Progenitor cell of endocrine pancreas (in vitro differentiated cells): ENCODE results near the gene CSTF2. TPM values are rescaled to one million over a fixed set of nuclear protein-coding genes. Genes with fewer than 3 reads are reported as not detected.

Experiments used
- DNase-seq: peaks from one replicate; pipeline ENCODE4 v3.0.0; 2021; ENCODE audit warnings: low spot score; ENCODE audit not compliant: unreplicated experiment
- H3K27ac Mint-ChIP-seq: 2 replicates; pipeline ENCODE4 v1.8.0; 2021; ENCODE audit warnings: mild to moderate bottlenecking, moderate library complexity, mixed read lengths
- H3K27me3 Mint-ChIP-seq: 2 replicates; pipeline ENCODE4 v1.8.0; 2021; ENCODE audit warnings: mixed read lengths
- H3K36me3 Mint-ChIP-seq: 2 replicates; pipeline ENCODE4 v1.8.0; 2022; ENCODE audit warnings: mixed read lengths; ENCODE audit not compliant: insufficient read depth
- H3K4me1 Mint-ChIP-seq: 2 replicates; pipeline ENCODE4 v1.8.0; 2021; ENCODE audit warnings: low read depth, mixed read lengths
- H3K4me3 Mint-ChIP-seq: 2 replicates; pipeline ENCODE4 v1.8.0; 2021; ENCODE audit warnings: low read depth, mild to moderate bottlenecking, moderate library complexity, mixed read lengths
- H3K9me3 Mint-ChIP-seq: 2 replicates; pipeline ENCODE4 v1.8.0; 2021; ENCODE audit warnings: low read depth, mixed read lengths
- CTCF ChIP-seq: fragments of 200-600 bp; sonication (generic); IDR thresholded peaks from one replicate; pipeline ENCODE4 v1.5.0; 2021; ENCODE audit warnings: antibody characterized with exemption, mild to moderate bottlenecking; ENCODE audit not compliant: unreplicated experiment
- total RNA-seq: library from RNA; stranded (reverse); gene quantifications from 2 replicates; pipeline ENCODE4 v1.2.1, GENCODE V29; 2021

CSTF2 gene
- total RNA-seq, 1 donor from 2014 or later: 22.7 TPM

DNA sequence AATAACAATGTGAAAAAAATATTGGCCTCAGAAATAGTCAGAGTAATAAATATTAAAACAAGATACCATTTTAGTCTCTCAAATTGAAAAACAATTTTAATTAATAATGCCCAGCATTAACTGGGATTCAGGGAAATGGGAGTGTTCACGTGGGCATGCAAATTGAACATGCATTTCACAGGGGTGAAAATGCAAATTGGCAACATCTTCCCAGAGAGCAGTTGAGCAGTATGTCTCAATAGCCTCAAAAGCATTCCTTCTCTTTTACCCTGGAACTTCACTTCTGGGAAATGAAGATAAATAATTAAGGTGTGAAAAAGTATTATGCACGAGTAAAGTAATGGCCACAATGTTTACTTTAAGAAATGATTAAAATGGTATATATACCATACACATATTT, 32.6 kb downstream of the CSTF2 start:
- H3K36me3 Mint-ChIP-seq: no peaks in the 10 kb centered on the region

DNA sequence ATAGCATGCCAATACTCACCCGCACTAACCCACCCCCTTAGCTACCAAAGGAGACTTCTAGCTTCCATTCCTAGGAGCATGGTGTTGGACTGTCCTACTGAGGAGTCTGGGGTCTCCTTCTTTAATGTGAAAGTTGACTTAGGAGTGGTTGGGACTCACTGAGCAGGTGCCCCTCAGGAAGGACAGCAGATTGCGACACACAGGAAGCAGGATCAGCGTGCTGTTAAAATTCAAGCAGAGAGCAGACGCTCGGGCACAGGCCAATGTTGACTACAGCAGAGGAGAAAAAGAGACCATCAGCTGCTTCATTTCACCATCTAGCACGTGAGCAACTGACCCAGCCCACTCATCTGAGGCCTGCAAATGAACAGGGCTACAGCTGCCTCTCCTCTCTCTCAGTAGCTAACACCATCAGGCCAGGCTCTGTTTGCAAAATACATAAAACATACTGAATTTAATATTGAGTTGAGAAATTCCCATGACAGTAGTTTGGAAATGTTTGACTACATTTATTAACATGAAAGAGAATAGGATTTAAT, 43.2 kb downstream of the CSTF2 start:
- Mint-ChIP-seq H3K27me3 (no peaks in the 10 kb centered on the region), H3K27ac (no peak overlapping the region), H3K36me3 (no peaks in the 10 kb centered on the region), H3K4me3 (no peak overlapping the region), H3K4me1 (no peaks in the 10 kb centered on the region), H3K9me3 (peaks cover 11% of the 10 kb centered on the region)
- TF ChIP-seq CTCF: no peak
- no peak for DNase-seq

More for the DNA sequence above, 32.6 kb downstream of the CSTF2 start:
- H3K27me3 Mint-ChIP-seq: no peaks in the 10 kb centered on the region
- H3K9me3 Mint-ChIP-seq: peaks cover 22% of the 10 kb centered on the region
- no peak for TF ChIP-seq CTCF
- no peak overlapping the region for H3K4me3 Mint-ChIP-seq
- no peaks in the 10 kb centered on the region for H3K4me1 Mint-ChIP-seq
- DNase-seq: no peak
- no peak overlapping the region for H3K27ac Mint-ChIP-seq

DNA sequence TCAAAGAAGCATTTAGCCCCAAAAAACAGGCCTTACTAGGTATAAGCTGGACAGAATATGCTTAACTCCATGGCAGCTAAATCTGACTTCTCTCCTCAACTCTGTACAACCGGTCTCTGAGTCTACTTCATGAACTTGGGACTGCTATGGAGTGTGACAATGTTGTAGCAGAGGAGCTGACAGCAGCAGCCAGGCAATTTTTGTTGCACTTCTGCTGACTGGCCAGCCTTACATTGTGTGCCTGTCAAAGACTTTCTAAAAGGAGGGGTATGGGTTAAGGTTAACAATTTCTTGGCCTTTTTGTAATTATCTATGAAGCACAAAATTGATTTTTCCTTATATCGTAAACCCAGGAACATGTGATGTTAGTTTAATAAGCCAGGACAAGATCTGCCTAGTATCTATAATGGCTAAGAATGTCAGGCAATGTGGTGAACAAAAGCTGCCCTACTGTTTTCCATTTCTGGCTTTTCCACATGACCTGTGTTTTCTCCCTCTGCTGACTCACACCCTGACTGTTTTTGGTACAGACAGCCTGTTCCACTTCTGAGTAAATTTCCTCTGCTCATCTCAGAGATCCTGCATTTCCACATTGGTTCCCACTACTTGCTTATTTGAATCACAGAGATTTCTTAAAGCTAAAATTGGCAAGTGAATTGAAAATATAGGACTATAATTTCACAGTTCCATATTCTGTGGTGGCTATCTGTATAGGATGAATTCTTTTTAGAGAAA, 44.6 kb downstream of the CSTF2 start:
- peaks cover 9% of the 10 kb centered on the region for H3K9me3 Mint-ChIP-seq
- H3K4me1 Mint-ChIP-seq: no peaks in the 10 kb centered on the region
- no peak for DNase-seq
- no peak overlapping the region for H3K27ac Mint-ChIP-seq
- H3K27me3 Mint-ChIP-seq: no peaks in the 10 kb centered on the region
- no peaks in the 10 kb centered on the region for H3K36me3 Mint-ChIP-seq
- TF ChIP-seq CTCF: no peak
- H3K4me3 Mint-ChIP-seq: no peak overlapping the region

DNA sequence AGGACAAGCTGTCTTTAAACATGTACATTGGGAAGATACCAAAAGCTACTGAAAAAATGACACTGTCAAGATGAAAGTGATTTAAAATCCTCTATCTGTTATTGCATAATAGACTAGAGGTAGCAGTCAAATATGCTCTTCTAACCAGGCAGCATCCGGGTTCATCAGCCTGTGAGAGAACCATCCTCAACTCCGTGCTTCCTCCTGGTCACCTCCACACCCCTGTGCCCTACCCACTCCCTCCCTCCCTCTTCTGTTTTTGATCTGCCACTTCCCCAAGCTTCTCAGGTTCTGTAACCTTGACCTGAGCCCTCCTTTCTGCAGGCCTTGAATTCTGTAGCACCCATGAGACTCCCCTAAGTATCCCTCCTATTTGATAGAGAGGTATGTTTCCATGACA, 48.1 kb downstream of the CSTF2 start:
- no peaks in the 10 kb centered on the region for H3K27me3 Mint-ChIP-seq
- TF ChIP-seq CTCF: no peak
- no peak for DNase-seq
- H3K36me3 Mint-ChIP-seq: no peaks in the 10 kb centered on the region
- H3K4me1 Mint-ChIP-seq: peaks cover 8% of the 10 kb centered on the region
- H3K9me3 Mint-ChIP-seq: peaks cover 7% of the 10 kb centered on the region
- no peak overlapping the region for H3K4me3 Mint-ChIP-seq
- H3K27ac Mint-ChIP-seq: no peak overlapping the region

- no peak overlapping the region for H3K27ac Mint-ChIP-seq
Observed at GRCh38 chrX:100870527-100870926, 50.3 kb downstream of the CSTF2 start.

More at GRCh38 chrX:100870527-100870926, 50.3 kb downstream of the CSTF2 start:
- Mint-ChIP-seq H3K4me3 (no peak overlapping the region), H3K36me3 (no peaks in the 10 kb centered on the region), H3K27me3 (no peaks in the 10 kb centered on the region), H3K4me1 (peaks cover 11% of the 10 kb centered on the region), H3K9me3 (peaks cover 7% of the 10 kb centered on the region)
- no peak for TF ChIP-seq CTCF
- DNase-seq: no peak
